IPS DF 4.7 (cell line): Measurements from ENCODE around the gene PTBP2.
"Not testable (repeated sequence)": the region's sequence is repeated elsewhere in the genome, so short reads cannot be mapped to it uniquely, and the experiment has no call there.

Experiments used
- DNase-seq: peaks from one replicate; pipeline ENCODE4 v3.0.0-alpha.2; 2013; ENCODE audit warnings: low spot score; ENCODE audit errors: extremely low read depth

PTBP2 gene

DNA sequence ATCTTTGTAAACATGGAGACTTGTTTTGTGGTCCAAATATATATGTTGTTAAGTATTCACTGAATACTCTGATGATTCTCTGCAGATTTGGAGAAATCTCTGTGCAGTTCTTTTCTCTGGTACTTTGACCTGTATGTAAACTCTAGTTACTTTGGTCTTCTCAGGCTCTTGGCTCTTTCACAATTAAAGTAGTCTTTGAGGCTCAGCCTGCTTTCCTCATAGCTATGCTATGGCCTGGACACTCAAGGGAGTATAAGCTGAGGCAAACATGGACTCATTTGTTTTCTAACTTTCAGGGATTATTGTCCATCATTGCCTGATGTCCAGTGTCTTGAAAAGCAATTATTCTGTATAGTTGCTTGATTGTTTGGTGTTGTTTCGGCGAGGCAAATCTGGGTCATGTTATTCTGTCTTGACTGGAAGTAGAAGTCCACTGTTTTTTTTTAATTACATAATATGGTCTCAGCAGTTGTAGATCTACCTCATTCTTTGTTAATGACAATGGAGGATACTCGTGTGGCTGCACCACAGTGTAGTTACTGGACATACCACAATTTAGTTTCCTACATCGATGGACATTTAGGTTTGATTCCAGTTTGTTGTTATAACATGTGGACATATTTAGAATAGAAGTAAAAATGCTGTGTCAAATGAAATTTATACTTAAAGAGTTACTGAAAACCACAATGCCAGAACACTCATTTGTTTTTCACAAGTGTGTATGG lies 9.2 kb downstream of the PTBP2 start:
- no peak for DNase-seq

- no peak for DNase-seq
Measured at GRCh38 chr1:96741335-96741734, 19.8 kb downstream of the PTBP2 start.

DNA sequence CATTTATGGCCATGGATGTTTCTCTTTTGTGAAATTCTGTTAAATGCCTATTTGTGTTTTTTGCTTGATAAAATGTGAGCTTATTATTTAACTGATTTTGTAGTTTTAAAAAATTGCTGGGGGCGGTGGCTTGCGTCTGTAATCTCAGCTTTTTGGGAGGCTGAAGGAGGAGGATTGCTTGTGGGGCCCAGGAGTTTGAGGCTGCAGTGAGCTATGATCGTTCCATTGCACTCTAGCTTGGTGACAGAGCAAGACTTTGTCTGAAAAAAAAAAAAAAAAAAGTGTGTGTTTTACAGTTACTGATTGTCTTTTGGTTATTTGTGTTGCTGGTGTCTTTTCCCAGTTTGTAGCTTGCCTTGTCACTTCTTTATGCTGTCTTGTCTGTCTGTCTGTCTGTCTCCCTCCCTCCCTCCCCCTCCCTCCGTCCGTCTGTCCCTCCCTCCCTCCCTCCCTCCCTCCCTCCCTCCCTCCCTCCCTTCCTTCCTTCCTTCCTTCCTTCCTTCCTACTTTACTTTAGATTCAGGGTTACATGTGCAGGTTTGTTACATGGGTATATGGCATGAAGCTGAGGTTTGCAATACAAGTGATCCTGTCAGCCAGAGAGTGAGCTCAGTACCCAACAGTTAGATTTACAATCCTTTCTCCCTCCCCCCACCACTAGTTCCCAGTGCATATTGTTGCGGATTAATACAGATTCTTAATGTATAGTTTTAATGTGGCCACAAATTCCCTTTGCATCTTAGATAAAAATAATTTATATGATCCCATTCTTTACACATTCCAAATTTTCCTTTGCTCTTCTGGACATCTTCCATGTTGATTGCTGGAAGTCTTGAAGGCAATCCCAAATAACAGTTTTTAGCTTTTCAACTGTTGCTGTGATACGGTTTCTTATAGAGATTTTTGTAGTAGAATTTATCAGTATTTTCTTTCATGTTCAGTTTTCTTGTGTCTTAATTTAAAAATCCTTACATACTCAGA lies 25.1 kb downstream of the PTBP2 start:
- no peak for DNase-seq

GRCh38 chr1:96747565-96747964 lies 26.0 kb downstream of the PTBP2 start:
- no peak for DNase-seq

DNA sequence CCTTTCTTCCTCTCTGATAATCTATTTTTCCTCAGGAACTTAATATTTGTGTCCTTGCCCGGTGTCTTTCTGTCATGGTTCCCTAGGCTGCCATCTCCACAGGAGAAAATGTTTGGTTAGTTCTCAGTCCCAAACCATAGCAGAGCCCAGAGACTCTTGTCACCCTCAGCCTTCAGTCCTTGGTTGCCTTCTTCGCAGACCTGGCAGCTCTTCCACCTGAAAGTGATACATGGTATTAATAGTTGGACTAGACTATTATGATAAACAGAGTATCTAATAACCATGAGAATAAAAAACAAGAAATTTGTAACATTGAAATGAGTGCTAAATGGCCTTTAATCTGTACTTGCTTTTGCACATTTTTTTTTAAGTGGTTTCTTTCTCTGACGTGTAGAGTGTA lies 26.5 kb downstream of the PTBP2 start:
- no peak for DNase-seq

GRCh38 chr1:96749618-96750017 lies 28.0 kb downstream of the PTBP2 start:
- DNase-seq = no peak

DNA sequence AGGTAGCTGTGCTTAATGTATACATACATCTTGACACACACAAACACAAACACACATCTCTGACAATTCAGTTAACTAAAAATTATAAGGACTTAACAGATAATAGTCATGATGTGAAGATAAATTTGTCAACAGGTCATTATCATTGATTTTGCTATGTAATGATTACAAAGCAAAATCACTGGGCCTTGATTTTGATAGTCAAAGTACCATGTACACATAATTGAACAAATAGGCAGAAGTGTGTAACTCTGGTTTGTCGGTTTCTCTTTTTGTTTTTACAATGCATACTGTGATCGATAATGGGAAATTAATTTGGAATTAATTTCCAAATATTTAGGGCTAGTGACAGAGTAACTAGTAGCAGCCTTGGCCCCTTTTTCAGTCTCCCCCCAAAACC lies 30.8 kb downstream of the PTBP2 start:
- DNase-seq = no peak

DNA sequence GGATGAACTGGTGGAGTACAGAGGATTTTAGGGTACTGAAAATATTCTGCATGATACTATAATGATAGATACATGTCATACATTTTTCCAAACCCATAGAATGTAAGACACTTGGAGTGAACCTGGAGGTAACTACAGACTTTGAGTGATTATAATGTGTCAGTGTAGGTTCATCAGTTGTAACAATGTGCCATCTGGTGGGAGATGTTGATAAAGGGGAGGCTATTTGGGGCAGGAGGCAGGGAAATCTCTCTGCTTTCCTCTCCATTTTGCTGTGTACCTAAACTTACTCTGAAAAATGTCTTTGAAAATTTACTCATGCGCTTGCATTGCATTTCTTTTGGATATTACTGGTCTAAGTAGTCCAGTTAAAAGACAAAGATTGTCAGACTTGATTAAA lies 35.2 kb downstream of the PTBP2 start:
- no peak for DNase-seq

GRCh38 chr1:96762586-96762985 lies 41.0 kb downstream of the PTBP2 start:
- not testable (repeated sequence) for DNase-seq

- DNase-seq = no peak
Measured at GRCh38 chr1:96763514-96763913, 41.9 kb downstream of the PTBP2 start.

GRCh38 chr1:96764469-96764868 lies 42.9 kb downstream of the PTBP2 start:
- DNase-seq = no peak

DNA sequence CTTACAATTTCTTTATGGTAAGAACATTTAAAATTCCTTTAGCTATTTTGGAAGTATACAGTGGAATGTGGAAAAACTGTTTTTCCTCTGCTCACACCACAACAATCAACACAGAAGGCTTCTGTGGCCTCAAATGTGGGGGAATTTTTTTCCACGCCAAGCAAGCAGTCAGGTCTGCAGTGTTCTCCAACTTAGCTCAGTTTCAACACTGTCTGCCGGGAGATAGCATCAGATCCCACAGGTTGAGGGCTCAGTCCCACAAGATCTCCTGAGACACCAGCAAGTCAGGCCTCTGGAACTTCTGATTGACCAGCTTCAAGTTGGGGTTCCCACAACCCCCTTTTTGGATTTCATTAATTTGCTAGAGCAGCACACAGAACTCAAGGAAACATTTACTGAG lies 50.3 kb downstream of the PTBP2 start:
- DNase-seq = no peak

GRCh38 chr1:96772349-96772748 lies 50.8 kb downstream of the PTBP2 start:
- no peak for DNase-seq

GRCh38 chr1:96772972-96773371 lies 51.4 kb downstream of the PTBP2 start:
- DNase-seq = no peak

GRCh38 chr1:96782206-96782605 lies 60.6 kb downstream of the PTBP2 start:
- no peak for DNase-seq

DNA sequence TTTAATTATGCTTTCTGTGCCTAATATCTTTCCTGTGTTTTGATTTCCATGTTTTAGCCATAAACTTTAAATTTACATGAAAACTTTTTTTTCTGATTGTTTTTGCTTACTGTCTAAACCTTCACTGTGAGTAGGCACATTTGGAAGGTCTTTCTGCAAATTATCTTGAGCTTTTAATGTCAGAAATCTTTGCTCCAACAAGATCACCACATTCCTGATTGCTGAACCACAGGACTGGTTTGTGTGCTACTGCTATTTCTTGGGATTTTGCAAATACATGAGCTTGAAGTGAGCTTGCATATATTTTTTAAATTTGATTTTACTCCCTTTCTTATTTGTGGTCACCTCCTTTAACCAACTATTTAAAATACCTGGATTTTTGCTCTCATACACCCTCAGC lies 61.3 kb downstream of the PTBP2 start:
- DNase-seq = no peak

- DNase-seq = no peak
Measured at GRCh38 chr1:96790599-96790998, 69.0 kb downstream of the PTBP2 start.

DNA sequence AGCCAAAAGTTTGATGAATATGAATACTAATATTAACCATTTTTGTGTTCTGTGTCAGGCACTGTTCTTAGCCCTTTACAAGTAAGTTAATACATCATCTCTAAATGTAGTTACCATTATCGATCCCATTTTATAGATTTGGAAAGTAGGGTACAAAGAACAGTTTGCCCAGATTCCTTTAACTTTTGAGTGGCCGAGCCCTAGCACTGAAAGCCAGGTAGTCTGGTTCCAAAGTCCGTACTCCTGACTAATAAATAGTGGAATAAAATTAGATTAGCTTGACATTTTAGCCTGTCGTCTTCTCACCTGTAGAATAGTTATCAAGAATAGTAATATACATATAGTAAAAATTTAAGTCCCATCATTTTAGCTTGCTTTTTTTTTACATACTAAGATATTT lies 70.6 kb downstream of the PTBP2 start:
- DNase-seq = no peak

DNA sequence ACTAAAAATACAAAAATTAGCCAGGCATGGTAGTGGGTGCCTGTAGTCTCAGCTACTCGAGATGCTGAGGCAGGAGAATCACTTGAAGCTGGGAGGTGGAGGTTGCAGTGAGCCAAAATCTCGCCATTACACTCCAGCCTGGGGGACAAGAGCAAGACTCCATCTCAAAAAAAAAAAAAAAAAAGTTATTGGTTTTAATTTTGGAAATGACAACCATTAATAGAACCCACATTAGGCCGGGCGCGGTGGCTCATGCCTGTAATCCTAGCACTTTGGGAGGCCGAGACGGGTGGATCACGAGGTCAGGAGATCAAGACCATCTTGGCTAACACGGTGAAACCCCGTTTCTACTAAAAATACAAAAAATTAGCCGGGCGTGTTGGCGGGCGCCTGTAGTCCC lies 80.1 kb downstream of the PTBP2 start:
- not testable (repeated sequence) for DNase-seq

GRCh38 chr1:96804648-96805047 lies 83.1 kb downstream of the PTBP2 start:
- DNase-seq = no peak

- DNase-seq = no peak
Measured at GRCh38 chr1:96808191-96808590, 86.6 kb downstream of the PTBP2 start.

DNA sequence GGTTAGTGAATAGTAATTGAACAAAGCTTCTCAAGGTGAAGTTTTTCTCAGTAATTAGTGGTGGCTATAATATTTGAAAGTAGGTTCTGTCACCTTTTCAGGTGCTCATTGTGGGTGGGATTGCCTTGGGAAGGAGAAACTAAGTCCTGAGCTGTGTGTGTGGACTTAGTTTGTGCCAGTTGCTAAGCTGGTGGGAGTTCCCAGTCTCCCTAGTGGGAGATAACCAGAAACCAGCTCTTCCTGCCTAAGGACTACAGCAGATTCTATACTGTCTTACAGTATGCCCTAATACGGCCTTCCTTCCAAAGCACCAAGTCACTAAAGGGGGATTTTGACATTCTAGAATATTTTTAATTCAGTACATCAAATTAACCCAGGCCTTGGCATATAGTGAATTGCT lies 94.3 kb downstream of the PTBP2 start:
- DNase-seq = no peak

DNA sequence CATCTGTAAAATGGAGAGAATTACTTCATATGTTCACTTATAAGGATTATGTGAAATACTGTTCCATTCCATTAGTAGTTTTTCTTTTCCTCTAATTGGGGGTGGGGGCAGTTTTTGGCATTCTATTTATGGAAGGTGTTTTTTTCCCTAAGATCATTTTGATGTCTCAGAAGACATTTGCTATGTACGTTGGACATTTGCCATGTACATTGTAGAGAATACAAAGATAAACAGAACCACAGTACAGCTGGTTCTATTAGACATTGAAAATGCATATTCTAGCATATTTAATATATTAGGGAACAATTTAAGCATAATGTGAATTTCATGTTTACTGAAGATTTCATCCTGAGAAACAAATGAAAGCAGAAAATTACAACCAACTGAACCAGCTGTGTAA lies 98.5 kb downstream of the PTBP2 start:
- no peak for DNase-seq
